Tibial artery (tissue), 4 donors: ENCODE results near the gene TAF5L.

Source experiments
- DNase-seq, 2 donors: peaks; one replicate each; pipeline ENCODE4 v3.0.0-alpha.2; 2019
- H3K27ac ChIP-seq, 2 donors: fragments of 200-600 bp; sonication (generic) in 1 of 2; 1 replicate in 1 of 2; 2 replicates in 1 of 2; pipeline ENCODE4 v1.5.1; 2018 to 2019; ENCODE audit warnings: mild to moderate bottlenecking in 1 of 2
- H3K27me3 ChIP-seq, 2 donors: fragments of 200-600 bp; sonication (generic) in 1 of 2; one replicate each; pipeline versions ENCODE4 v1.5.1 to v1.6.0; 2016 to 2019
- H3K36me3 ChIP-seq, 3 donors: fragments of 200-600 bp; sonication (generic) in 2 of 3; one replicate each; pipeline ENCODE4 v1.5.1; 2016 to 2019; ENCODE audit warnings: mild to moderate bottlenecking in 2 of 3
- H3K4me1 ChIP-seq, 4 donors: fragments of 200-600 bp; sonication (generic) in 2 of 4; 1 replicate in 3 of 4; 2 replicates in 1 of 4; pipeline ENCODE4 v1.5.1; 2016 to 2019
- H3K4me3 ChIP-seq, 2 donors: fragments of 200-600 bp; sonication (generic) in 1 of 2; 1 replicate in 1 of 2; 2 replicates in 1 of 2; pipeline ENCODE4 v1.5.1; 2018 to 2019; ENCODE audit warnings: mild to moderate bottlenecking in 2 of 2
- H3K9me3 ChIP-seq, 3 donors: fragments of 200-600 bp; sonication (generic) in 1 of 3; one replicate each; pipeline ENCODE4 v1.5.1; 2016 to 2019
- CTCF ChIP-seq, 2 experiments: fragments of 200-600 bp in 1 of 2; fragments of 450-650 bp in 1 of 2; IDR thresholded peaks; one replicate each; pipeline ENCODE4 v1.5.1; 2017 to 2019; ENCODE audit warnings: antibody characterized with exemption in 2 of 2, mild to moderate bottlenecking in 1 of 2, moderate library complexity in 1 of 2
- intact Hi-C: fragments of 100-400 bp; cut with DNase I; formaldehyde crosslinking; loops from one replicate; pipeline ENCODE4 v1.15.0; 2023; ENCODE audit warnings: low total_unique reads

TAF5L gene

GRCh38 chr1:229642376-229642775, 16.5 kb upstream of the TAF5L start:
- H3K27me3 ChIP-seq = no peaks in the 10 kb centered on the region
- peaks cover 42 to 70% (median 65%) of the 10 kb centered on the region in 3 donors for H3K36me3 ChIP-seq
- H3K4me3 ChIP-seq = no peak overlapping the region
- no peak for TF ChIP-seq CTCF (IDR thresholded peaks at IDR 0.05)
- H3K9me3 ChIP-seq = no peaks in the 10 kb centered on the region
- no peaks in the 10 kb centered on the region for H3K4me1 ChIP-seq
- intact Hi-C loops = no loop called here
- DNase-seq = no peak
- no peak overlapping the region for H3K27ac ChIP-seq

GRCh38 chr1:229641306-229641705, 15.4 kb upstream of the TAF5L start:
- H3K27me3 ChIP-seq = no peaks in the 10 kb centered on the region
- no peak overlapping the region for H3K27ac ChIP-seq
- DNase-seq = no peak
- H3K4me3 ChIP-seq = no peak overlapping the region
- H3K36me3 ChIP-seq = peaks cover 38 to 70% (median 66%) of the 10 kb centered on the region in 3 donors
- no peaks in the 10 kb centered on the region for H3K9me3 ChIP-seq
- no peaks in the 10 kb centered on the region for H3K4me1 ChIP-seq
- intact Hi-C loops = no loop called here
- no peak for TF ChIP-seq CTCF (IDR thresholded peaks at IDR 0.05)

- intact Hi-C loops = no loop called here
- H3K27me3 ChIP-seq = no peaks in the 10 kb centered on the region
- H3K9me3 ChIP-seq = no peaks in the 10 kb centered on the region
- TF ChIP-seq CTCF (IDR thresholded peaks at IDR 0.05) = no peak
- no peak for DNase-seq
- H3K27ac ChIP-seq = no peak overlapping the region
- H3K36me3 ChIP-seq = peaks cover 38 to 70% (median 66%) of the 10 kb centered on the region in 3 donors
- no peak overlapping the region for H3K4me3 ChIP-seq
- no peaks in the 10 kb centered on the region for H3K4me1 ChIP-seq
Measured at GRCh38 chr1:229640455-229640854, 14.5 kb upstream of the TAF5L start.

- Histone ChIP-seq H3K27ac (no peak overlapping the region), H3K4me1 (no peaks in the 10 kb centered on the region), H3K27me3 (no peaks in the 10 kb centered on the region), H3K4me3 (no peak overlapping the region), H3K9me3 (no peaks in the 10 kb centered on the region), H3K36me3 (peaks cover 32 to 62% (median 56%) of the 10 kb centered on the region in 3 donors)
- no peak for TF ChIP-seq CTCF (IDR thresholded peaks at IDR 0.05)
- DNase-seq = no peak
- intact Hi-C loops = no loop called here
Measured at GRCh38 chr1:229637746-229638145, 11.8 kb upstream of the TAF5L start.

- no peaks in the 10 kb centered on the region for H3K27me3 ChIP-seq
- no peak for DNase-seq
- intact Hi-C loops = no loop called here
- no peaks in the 10 kb centered on the region for H3K4me1 ChIP-seq
- H3K27ac ChIP-seq = no peak overlapping the region
- no peak for TF ChIP-seq CTCF (IDR thresholded peaks at IDR 0.05)
- peaks cover 32 to 62% (median 56%) of the 10 kb centered on the region in 3 donors for H3K36me3 ChIP-seq
- H3K4me3 ChIP-seq = no peak overlapping the region
- no peaks in the 10 kb centered on the region for H3K9me3 ChIP-seq
Measured at GRCh38 chr1:229636042-229636441, 10.1 kb upstream of the TAF5L start.

GRCh38 chr1:229631966-229632365, 6.0 kb upstream of the TAF5L start:
- Histone ChIP-seq H3K36me3 (peaks cover 19 to 33% (median 29%) of the 10 kb centered on the region in 3 donors), H3K9me3 (no peaks in the 10 kb centered on the region), H3K27me3 (no peaks in the 10 kb centered on the region), H3K4me3 (no peak overlapping the region), H3K27ac (no peak overlapping the region), H3K4me1 (peaks cover 0 to 9% (median 3%) of the 10 kb centered on the region in 4 donors)
- intact Hi-C loops = no loop called here
- TF ChIP-seq CTCF (IDR thresholded peaks at IDR 0.05) = no peak
- no peak for DNase-seq
